Measurements from ENCODE around the gene FUZ.
"Not testable (repeated sequence)": the region's sequence is repeated elsewhere in the genome, so short reads cannot be mapped to it uniquely, and the experiment has no call there.

FUZ gene

DNA sequence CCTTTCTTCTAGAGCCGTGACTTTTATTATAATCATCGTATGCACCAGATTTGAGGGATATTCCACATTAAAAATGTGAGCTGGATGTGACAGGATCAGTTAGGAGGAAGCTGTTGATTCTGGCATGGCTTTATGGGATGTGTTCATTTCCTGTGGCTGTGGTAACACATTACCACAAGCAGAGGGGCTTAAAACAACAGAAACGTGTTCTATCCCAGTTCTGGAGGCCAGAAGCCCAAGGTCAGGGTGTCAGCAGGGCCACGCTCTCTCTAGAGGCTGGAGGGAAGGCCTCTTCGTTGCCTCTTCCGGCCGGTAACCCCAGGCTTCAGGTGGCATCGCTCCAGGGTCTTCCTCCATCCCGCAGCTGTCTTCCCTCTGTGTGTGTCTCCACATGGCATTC lies 19.5 kb upstream of the FUZ start:
- DNase-seq = no peak

DNA sequence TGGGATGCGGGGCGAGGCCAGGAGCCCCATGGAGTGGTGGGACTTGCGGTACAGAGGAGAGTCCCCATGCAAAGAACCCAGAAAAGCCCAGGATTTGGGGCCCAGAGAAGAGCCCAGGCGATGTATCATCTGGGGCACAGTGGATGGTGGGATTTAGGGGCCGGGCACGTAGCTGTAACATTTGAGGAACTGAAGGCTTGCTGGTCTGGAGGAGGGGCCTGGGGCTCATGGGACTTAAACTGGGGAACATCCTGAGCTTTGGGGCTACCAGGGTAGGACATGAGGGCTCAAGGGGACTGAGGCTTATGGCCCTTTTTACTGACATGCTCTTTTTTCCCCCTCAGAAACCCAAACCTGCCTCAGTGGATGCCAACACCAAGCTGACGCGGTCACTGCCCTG lies 18.5 kb upstream of the FUZ start:
- no peak for DNase-seq

DNA sequence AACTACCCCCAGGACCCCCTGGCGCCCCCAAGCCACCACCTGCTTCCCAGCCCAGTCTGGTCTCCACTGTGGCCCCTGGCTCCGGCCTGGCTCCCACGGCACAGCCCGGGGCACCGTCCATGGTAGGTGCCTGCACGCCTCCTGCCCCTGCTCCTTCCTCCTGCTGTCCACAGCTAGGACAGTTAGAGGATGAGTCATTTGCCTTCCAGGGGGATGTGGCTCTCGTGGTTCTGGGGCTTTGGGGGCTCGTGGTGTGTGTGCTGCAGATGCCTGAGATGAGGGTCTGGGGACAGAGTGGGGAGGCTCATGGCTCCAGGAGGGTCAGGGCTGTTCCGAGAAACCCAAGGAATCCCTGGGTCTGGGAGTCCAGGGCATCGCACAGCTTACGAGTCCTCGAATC lies 17.7 kb upstream of the FUZ start:
- no peak for DNase-seq

DNA sequence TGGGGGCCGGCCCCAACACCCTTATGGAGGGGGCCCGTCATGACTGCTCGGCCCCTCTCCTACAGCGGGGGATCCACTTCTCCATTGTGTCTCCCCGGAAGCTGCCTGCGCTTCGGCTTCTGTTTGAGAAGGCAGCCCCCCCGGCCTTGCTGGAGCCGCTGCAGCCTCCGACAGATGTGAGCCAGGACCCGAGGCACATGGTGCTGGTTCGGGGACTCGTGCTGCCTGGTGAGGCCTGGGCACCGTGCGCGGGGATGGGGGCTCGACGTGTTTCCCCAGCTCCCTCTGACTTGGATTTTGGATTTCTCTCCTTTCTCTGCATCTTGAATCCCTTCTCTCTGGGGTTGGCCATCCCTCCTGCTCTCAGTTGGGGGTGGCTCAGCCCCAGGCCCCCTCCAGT lies 16.6 kb upstream of the FUZ start:
- no peak for DNase-seq

DNA sequence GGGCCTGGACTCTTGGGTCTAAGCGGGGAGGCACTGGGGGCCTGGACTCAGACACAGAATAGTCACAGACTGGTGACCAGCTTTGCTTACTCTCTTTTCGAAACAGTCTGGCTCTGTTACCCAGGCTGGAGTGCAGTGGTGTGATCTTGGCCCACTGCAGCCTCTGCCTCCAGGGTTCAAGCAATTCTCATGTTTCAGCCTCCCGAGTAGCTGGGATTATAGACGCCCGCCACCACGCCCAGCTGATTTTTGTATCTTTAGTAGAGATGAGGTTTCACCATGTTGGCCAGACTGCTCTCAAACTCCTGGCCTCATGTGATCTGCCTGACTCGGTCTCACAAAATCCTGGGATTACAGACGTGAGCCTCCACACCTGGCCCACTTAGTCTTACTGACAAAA lies 16.1 kb upstream of the FUZ start:
- no peak for DNase-seq

DNA sequence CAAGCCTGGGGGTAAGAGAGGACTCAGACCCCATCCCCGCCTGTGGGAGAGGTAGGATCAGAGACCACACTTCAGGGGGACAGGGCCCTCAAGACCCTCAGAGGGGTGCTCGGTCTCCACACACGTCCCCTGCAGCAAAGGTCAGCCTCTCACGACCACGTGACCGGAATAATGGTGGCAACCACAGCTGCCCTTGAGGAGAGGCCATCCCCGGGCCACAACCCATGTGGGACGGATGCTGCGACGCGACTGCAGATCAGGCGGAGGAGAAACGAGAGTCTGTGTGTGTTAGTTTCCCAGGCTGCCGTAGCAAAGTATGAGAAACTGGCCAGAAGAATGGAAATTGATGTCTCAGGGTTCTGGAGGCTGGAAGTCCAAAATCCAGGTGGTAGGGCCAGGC lies 13.9 kb upstream of the FUZ start:
- no peak for DNase-seq

DNA sequence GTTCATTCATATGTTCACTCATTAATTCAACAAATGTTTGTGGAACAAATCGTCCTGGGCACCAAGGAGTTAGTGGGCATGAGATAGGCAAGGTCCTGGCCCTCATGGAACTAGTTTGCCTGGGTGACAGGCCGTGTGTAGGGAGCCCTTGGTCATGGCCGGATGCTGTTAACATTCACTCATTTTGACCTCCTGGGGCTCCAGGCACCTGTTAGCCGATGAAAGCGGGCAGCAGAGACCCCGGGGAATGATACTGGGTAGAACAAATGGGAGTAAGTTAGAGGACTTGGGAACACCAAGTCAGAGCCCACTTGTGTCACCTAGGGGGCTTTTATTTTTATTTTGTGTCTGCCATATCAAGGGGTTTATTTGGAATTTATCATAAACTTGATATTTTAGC lies 11.6 kb upstream of the FUZ start:
- DNase-seq = no peak

DNA sequence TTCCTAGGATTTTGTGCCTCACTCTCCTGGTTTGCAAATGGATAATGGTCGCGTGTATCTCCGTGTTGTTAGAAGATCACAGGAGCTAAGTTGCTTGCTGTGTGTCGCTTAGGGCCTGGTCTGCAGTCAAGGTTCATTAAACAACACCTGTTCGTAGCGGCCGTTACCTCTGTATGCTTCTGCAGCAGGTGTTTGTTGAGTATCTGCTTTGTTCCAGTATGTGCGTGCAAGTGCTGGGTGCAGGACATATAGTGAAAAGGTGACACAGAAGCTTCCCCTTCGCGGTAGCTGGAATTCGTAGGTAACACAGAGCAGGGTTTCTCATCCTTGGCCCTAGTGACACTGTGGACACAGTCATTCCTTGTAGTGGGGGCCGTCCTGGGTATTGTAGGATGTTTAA lies 10.4 kb upstream of the FUZ start:
- DNase-seq = no peak

DNA sequence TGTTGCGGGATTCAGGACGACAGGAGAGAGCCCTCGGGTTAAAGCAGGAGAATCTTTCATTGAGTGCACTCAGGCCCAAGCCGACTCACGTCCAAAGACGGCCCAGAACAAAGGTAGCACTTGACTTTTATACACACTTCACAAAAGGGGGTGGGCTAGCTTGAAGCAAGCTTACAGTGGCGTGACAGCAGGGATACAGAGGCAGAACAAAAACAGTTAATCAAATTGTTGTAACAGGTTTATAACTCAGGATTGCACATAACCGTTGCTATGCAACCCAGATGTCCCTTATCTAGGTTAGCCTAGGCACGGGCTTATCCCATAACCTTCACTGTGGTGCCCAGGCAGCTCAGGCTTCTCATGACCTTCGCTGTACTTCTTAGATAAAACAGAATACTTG lies 7.0 kb upstream of the FUZ start:
- DNase-seq = no peak

DNA sequence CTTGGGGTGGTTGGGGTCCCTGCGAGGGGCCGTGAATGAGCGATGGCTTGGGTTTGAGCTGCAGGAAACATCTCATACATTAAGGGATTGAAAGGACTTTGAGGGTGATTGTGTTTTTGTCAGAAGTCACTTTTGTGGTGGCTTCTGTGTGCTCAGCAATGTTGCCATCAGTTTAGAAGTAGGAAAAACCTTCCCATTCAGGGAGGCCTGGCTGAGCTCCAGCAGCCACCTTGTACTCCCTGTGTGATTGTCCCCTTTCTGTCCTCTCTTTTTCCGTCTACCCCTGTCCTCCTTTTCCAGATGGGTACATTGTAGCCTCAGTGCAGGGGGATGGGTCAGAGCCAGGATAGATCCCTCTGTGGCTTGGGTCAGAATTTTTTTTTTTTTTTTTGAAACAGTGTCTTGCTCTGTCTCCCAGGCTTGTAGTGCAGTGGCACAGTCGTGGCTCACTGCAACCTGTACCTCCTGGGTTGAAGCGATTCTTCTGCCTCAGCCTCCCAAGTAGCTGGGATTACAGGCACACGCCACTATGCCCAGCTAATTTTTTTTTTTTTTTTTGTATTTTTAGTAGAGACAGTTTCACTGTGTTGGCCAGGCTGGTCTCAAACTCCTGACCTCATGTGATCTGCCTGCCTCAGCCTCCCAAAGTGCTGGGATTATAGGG lies 6.5 kb upstream of the FUZ start:
- not testable (repeated sequence) for DNase-seq

DNA sequence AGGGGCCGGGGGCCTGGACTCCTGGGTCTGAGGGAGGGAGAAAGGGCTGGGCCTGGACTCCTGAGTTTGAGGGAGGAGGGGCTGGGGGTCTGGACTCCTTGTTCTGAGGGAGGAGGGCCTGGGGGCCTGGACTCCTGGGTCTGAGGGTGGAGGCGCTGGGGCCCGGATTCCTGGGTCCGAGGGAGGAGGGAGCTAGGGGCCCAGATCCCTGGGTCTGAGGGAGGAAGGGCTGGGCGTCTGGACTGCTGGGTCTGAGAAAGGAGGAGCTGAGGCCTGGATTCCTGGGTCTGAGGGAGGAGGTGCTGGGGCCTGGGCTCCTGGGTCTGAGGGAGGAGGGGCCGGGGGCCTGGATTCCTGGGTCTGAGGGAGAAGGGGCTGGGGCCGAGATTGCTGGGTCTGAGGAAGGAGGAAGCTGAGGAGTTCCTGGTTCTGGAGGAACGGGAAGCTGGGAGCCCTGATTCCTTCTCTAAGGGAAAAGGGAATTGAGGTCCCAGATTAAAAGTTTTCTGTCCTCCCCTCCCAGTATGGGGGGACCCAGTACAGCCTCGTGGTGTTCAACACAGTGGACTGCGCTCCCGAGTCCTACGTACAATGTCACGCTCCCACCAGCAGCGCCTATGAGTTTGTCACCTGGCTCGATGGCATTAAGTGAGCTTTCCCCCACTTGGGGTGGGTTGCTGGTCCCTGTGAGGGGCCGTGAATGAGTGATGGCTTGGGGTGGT lies 5.7 kb upstream of the FUZ start:
- DNase-seq = no peak

DNA sequence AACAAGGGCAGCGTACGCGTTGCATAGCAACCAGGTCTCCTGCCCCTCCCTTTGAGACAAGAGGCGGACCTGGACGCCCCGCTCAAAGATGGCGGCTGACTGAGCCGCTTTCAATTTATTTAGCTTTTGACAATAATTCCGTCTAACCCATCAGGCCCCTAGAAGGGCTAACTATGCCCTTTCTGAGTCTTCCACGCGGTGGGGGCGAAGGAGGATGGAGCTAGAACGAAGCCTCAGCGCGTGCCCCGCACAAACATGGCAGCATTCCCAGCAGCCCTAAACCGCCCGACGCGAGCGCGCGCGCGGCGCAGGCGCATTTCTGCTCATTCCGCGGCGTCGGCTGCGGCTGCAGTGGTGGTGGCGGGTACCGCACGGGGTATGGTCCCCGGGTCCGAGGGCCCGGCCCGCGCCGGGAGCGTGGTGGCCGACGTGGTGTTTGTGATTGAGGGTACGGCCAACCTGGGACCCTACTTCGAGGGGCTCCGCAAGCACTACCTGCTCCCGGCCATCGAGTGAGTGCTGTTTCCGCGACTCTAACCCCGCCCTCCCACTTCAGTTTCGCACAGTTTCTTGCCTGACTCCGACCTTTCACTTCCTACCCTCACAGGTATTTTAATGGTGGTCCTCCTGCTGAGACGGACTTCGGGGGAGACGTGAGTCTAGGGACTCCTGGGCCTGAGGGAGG lies 5.0 kb upstream of the FUZ start, which contains the start of gene MED25:
Gene MED25 (plus strand): TSS at position 326 of the 685 bp plus-strand sequence. CDS start 53 bp downstream, at position 379.
- peak; percentile 77 for DNase-seq

DNA sequence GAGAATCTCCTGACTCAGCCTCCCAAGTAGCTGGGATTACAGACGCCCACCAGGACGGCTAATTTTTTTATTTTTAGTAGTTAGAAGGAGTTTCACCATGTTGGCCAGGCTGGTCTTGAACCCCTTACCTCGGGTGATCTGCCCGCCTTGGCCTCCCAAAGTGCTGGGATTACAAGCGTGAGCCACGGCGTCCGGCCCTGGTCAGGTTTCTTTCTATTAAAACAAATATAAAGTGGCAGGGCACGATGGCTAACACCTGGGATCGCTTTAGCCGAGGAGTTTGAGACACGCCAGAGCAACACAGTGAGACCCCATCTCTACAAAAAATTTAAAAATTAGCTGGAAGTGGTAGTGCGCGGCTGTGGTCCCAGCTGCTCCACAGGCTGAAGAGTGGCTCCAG lies 3.5 kb upstream of the FUZ start:
- no peak for DNase-seq

DNA sequence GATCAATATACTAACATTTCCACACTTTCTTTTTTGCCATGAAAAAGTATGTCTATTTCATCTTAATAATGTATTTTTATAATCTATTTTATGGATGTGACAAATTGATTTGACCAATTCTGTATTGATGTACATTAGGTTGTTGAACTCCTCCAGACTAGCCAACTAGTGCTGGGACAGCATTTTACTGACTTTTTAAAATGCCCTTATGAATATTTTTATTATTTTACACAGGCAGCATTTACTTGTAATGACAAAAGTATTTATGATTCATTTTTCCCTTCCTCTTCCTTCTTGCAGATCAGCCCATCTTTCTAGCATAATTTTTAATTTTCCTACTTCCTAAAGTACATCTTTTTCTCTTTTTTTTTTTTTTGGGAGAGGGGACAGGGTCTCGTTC lies 918 bp upstream of the FUZ start:
- no peak for DNase-seq

DNA sequence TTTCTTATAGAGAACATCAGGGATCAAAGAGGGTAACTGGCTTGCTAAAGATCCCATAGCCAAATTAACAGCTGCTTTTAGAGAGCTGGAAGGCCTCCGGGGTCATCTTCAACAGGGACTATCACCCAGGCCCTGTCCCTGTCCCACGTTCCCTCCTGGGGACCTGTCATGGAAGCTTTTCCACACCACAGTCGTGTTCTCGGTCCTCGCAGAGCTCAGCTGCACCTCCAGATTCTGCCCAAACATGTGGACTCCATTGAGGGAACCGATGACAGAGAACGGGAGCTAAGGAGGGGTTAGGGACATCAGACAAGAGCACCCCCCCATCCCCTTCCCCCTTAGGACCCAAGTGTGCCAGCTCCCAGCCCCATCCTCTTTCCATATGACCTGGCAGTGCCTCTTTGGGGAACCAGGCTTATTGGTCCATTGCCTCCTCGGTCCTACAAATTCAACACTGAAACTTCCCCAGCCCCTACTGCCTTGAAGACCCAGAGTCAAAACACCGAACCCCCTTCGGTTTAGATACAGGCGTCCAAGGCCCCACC lies 568 bp downstream of the FUZ start:
- no peak for DNase-seq

DNA sequence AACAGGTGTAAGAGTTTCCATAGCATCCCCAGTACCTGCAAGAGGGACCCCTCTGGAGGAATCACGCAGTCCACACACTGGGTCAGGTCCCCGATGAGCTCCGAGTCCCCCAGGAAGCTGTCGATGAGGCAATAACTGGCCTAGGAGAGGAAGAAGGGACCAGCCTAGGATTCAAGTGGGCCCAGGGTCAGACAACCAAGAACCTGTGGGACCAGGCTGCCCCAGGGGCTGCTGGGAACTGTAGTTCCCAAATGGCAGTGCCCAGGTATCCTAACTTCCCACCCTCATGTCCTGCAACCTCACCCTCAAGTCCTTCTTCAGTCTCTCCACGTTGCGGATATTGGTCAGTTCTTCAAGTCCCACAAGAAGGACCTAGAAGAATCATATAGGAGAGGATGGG lies 1.8 kb downstream of the FUZ start:
- DNase-seq = no peak

DNA sequence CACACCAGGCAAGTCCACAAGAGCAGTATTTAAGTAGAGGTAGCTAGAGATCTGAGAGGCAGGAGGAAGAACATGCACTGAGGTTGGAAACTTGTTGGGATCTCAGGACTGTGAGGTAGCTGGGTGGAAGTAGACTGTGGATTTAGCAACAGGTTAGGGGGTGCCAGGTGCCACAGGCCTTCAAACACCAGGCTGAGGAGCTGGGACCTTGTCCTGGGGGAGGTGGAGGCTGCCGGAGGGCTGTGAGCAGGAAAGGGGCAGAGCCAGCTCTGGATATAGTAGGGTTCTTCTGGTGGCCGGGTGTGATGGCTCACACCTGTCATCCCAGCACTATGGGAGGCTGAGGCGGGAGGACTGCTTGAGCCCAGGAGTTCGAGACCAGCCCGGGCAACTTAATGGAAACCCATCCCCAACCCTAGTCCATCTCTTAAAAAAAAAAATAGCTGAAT lies 3.1 kb downstream of the FUZ start:
- DNase-seq = no peak

DNA sequence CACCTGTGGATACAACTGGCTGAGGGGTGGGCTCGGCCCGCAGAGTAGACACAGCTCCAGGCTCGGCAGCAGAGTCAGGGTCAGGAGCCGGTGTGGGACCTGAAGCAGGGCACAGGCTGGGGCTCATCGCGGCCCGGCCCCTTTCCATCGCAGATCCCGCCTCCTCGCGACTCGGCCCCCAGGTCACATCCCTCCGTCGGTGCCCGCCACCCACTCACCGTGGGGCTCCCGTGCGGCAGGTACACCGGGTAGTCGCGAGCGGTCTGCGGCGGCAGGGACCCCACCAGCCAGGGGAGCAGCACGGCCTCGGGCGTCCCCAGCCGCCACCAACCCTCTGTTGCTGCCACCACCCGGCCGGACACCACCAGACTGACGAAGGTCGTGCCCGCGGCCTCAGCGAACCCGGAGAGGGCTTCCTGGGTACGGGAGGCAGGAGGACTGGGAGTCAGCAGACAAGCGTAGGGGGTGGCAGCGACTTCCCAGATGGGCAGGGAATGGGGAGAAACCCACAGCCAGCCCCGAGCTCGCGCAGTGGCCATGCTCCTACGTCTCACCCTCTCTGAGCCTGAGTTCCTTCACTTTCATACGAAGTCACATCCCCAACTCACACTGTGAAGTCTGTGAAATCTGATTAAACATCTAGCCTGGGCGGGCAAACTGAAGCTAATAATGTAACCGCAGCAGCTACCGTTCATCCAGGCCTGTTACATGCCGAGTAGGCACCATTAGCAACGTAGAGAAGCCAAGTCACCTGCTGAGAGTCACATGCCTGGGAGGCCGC lies 3.7 kb downstream of the FUZ start:
- DNase-seq = no peak

DNA sequence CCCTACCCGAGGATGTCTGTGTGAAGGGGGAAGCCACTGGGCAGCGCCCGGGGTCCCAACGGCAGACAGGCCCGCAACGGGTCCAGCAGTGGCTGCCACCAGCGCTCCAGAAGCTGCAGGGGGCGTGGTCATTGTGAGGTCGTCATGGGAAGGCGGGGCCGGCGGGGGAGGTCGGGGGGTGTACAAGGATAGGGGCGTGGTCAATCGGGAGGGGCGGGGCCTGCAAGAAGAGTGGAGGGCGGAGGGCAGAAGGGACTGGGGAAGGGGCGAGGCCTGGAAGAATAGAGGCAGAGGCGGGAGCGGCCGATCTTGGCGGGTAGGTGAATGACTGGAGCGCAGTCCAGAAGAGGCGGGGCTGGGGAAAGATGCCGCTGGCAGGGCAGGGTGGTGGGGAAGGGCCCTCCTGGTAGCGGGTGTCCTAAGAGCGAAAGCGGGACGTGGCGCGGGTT lies 4.4 kb downstream of the FUZ start:
- peak; percentile 60 for DNase-seq

DNA sequence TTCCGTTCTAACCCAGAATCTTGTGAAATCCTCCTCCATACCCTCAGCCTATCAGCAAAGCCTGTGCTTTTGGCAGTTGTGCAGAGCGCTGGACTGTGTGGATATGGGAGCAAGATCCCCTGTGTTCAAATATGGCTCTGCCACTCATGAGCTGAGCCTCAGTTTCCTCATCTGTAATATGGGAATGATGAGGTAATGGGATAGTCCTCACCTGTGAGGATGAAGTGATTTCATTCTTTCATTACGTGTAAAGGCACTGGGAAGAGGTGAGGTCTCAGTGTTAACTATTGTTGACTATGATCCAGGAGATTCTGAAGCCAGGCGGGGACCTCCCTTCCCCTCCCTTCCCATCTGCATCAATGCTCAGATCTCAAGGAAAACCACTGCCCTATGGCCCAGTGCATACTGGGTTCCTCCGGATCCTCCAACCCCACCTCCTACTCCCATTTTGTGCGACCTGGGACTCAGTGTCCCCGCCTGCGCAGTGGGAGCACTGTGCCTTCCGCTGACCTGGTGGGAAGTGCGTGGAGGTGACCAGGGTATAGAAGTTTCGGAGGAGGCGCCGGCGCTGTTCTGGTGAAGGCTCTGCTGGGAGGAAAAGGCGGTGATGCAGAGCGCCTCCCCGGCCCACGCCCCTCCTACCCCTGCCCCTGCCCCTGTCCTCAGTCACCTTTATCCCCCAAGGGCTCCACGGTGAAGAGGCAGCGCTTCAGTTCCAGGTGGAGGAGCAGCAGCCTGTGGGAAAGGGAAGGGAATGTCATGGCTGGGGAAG lies 5.0 kb downstream of the FUZ start:
- no peak for DNase-seq

DNA sequence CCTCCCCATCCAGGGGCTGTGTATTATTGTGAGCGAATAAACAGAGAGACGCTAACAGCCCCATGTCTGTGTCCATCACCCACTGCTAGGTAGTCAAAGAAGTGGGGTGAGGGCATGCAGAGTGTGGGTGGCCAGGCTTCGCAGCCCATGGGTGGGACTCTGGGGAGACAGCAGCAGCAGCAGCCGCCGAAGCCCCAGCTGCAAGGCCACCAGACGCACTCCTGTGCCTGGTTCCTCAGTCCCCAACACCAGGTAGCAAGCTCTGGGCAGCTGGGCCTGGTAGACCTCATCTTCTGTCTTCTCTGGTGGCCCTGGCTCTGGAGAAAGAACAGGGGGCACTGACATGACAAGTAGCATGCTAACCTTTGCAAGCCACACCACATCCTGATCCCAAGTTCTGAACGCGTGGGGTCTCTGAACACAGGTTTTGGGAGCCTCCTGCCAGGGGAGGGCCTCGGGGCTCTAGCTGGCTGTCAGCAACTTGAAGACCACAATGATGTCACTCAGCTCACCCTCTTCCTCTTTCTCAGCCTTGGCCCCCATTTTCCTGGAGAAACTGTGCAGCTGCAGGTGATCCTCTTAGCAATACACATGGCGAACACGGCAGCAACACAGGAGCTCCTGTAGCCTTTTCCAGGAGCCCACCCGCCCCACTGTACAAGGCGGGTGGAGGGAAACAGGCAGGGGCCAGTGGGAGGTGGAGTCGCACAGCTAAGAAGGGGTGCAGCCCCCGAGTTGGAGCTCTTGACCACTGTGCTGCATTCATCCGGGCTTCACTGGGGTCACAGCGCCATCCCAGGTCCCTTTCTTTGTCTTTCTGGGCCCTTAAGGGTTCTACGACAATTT lies 5.8 kb downstream of the FUZ start:
- no peak for DNase-seq
